Common myeloid progenitor, CD34-positive (primary cell): Measurements from ENCODE around the gene MYO1A.

Experiments used
- CTCF ChIA-PET: fragments of 350-600 bp; sonication (Branson Sonifier 250); formaldehyde crosslinking; loops from one replicate; lab custom pipeline; 2021; ENCODE audit warnings: antibody characterized with exemption; lab: Charles Lee
- POLR2A ChIA-PET: fragments of 350-600 bp; sonication (Branson Sonifier 250); formaldehyde crosslinking; loops from one replicate; lab custom pipeline; 2021; ENCODE audit warnings: antibody characterized with exemption; lab: Charles Lee
- DNase-seq, 3 donors: peaks; one replicate each; pipeline versions ENCODE4 v3.0.0 to v3.0.0-alpha.2; 2013
- H3K27ac ChIP-seq, 2 experiments: 1 replicate in 1 of 2; 2 replicates in 1 of 2; pipeline ENCODE4 v1.7.0; 2013; ENCODE audit warnings: inconsistent platforms in 2 of 2, low read length in 2 of 2, mild to moderate bottlenecking in 2 of 2, low read depth in 1 of 2, moderate library complexity in 1 of 2; ENCODE audit not compliant: severe bottlenecking in 2 of 2, insufficient read depth in 1 of 2, poor library complexity in 1 of 2
- H3K27me3 ChIP-seq, 5 experiments: replicated peaks in 2 of 5; 1 replicate in 3 of 5; 2 replicates in 2 of 5; pipeline versions ENCODE4 v1.6.1 to v1.7.0; 2013; ENCODE audit warnings: low read length in 4 of 5, mild to moderate bottlenecking in 2 of 5, moderate library complexity in 2 of 5, inconsistent platforms in 1 of 5; ENCODE audit not compliant: insufficient read depth in 5 of 5, control insufficient read depth in 4 of 5
- H3K36me3 ChIP-seq, 4 experiments: 1 replicate in 2 of 4; 2 replicates in 2 of 4; pipeline versions ENCODE4 v1.6.1 to v1.7.0; 2013; ENCODE audit warnings: low read length in 3 of 4, control low read depth in 1 of 4, mild to moderate bottlenecking in 1 of 4; ENCODE audit not compliant: control insufficient read depth in 4 of 4, insufficient read depth in 4 of 4
- H3K4me1 ChIP-seq, 4 experiments: 1 replicate in 3 of 4; 2 replicates in 1 of 4; pipeline versions ENCODE4 v1.6.1 to v1.7.1; 2013; ENCODE audit warnings: low read length in 3 of 4, mild to moderate bottlenecking in 3 of 4, control low read depth in 1 of 4, inconsistent platforms in 1 of 4, moderate library complexity in 1 of 4; ENCODE audit not compliant: control insufficient read depth in 4 of 4, insufficient read depth in 4 of 4; ENCODE audit errors: control extremely low read depth in 1 of 4
- H3K4me3 ChIP-seq, 7 experiments: 1 replicate in 4 of 7; 2 replicates in 3 of 7; pipeline versions ENCODE4 v1.5.1 to v1.7.0; 2013; ENCODE audit warnings: mild to moderate bottlenecking in 7 of 7, low read length in 6 of 7, moderate library complexity in 6 of 7, inconsistent platforms in 2 of 7, low read depth in 2 of 7, control low read depth in 1 of 7; ENCODE audit not compliant: insufficient read depth in 4 of 7, control insufficient read depth in 1 of 7; ENCODE audit errors: extremely low read depth in 1 of 7
- H3K9me3 ChIP-seq, 5 experiments: 1 replicate in 4 of 5; 2 replicates in 1 of 5; pipeline versions ENCODE4 v1.6.1 to v1.7.1; 2013; ENCODE audit warnings: low read length in 4 of 5, mild to moderate bottlenecking in 2 of 5, inconsistent platforms in 1 of 5, low read depth in 1 of 5, moderate library complexity in 1 of 5; ENCODE audit not compliant: control insufficient read depth in 4 of 5, insufficient read depth in 2 of 5; ENCODE audit errors: control extremely low read depth in 1 of 5
- WGBS: methylation state at CpG from one replicate; pipeline ENCODE4 v1.1.5; 2013; ENCODE audit not compliant: insufficient coverage; 5-methylcytosine and 5-hydroxymethylcytosine counted together

Gene MYO1A

DNA sequence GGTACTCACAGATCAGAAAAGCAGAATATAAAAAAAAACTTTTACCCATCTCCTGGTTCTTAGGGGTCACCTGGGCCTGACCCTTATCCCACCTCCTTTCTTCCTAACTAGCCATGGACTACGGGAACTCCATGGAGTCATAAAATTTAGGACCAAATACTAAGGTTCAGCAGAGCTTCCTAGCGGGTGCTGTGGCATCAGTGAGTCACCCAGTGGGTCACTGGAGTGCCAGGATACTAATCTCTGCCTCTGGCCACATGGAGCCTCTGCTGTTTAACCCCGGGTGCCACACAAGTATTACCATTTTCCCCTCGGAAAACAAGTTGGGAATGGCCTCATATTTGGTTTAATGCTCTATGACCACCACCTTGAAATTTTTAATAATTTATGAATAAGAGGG is 50.5 kb downstream of the MYO1A start:
- H3K4me3 ChIP-seq: no peak overlapping the region
- no peak for DNase-seq
- ChIA-PET POLR2A (no interaction called here), CTCF (interaction anchor here (1.2 to 9.3 kb wide), 5 partner anchors 12 to 229 kb away, joined by 3 to 67 read pairs (median 3); no protein-coding TSS in a partner anchor)
- H3K27me3 ChIP-seq: no peaks in the 10 kb centered on the region
- no peaks in the 10 kb centered on the region for H3K9me3 ChIP-seq
- peaks cover 16 to 59% (median 50%) of the 10 kb centered on the region in 4 experiments for H3K36me3 ChIP-seq
- H3K27ac ChIP-seq: no peak overlapping the region
- H3K4me1 ChIP-seq: peaks cover 0 to 7% (median 3%) of the 10 kb centered on the region in 4 experiments
- WGBS: 95% methylated on average over 3 of the region's 4 CpGs

DNA sequence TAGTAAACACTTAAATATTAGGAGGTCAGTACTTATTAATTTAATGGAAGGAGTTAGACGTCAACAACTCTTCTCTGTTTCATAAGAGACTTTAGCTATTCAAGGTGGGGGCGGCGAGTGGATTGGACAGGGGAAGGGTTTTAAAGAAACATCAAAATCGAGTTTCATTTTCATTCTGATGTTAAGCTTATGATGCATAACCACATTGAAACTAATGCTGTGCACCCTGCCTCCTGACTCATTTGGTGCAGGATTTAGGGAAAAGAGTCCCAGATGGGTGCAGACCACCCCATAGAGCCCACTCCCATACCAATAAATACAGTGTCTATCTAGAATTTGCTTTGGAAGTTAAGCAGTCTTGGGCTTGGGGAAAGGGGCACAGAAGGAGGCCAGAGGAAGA is 50.9 kb downstream of the MYO1A start:
- Histone ChIP-seq H3K9me3 (no peaks in the 10 kb centered on the region), H3K27me3 (no peaks in the 10 kb centered on the region), H3K27ac (no peak overlapping the region), H3K4me3 (no peak overlapping the region), H3K4me1 (peaks cover 0 to 7% (median 3%) of the 10 kb centered on the region in 4 experiments), H3K36me3 (peaks cover 15 to 54% (median 45%) of the 10 kb centered on the region in 4 experiments)
- POLR2A ChIA-PET: no interaction called here
- 86% methylated on average over 3 of the region's 4 CpGs for WGBS
- CTCF ChIA-PET: interaction anchor here (1.0 to 9.3 kb wide), 6 partner anchors 9 to 228 kb away, joined by 3 to 67 read pairs (median 3); no protein-coding TSS in a partner anchor
- no peak for DNase-seq

DNA sequence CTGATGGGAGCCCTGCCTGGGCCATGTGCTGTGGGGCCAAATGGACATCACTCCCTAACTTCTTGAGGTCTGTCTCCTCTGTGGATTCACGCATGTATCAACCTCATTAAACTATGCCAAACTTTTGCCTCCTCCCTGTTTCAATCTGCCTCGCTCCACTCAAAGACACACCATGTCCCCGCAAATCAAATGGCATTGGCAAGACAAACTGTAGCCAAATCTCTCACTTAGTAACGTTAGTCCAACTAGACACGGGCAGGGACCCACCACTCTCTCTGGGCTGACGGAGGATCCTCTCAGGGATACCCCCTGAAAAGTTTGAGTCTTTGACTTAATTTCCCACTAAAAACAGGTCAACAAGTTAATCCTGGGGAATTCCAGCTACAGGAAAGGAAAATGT is 51.6 kb downstream of the MYO1A start:
- H3K4me3 ChIP-seq: no peak overlapping the region
- H3K27ac ChIP-seq: no peak overlapping the region
- no peak for DNase-seq
- peaks cover 12 to 47% (median 38%) of the 10 kb centered on the region in 4 experiments for H3K36me3 ChIP-seq
- ChIA-PET POLR2A (no interaction called here), CTCF (interaction anchor here (1.0 to 9.3 kb wide), 5 partner anchors 10 to 227 kb away, joined by 3 to 67 read pairs (median 3); no protein-coding TSS in a partner anchor)
- H3K4me1 ChIP-seq: peaks cover 0 to 7% (median 3%) of the 10 kb centered on the region in 4 experiments
- no peaks in the 10 kb centered on the region for H3K9me3 ChIP-seq
- 95% methylated on average over 6 of the region's 6 CpGs for WGBS
- no peaks in the 10 kb centered on the region for H3K27me3 ChIP-seq

DNA sequence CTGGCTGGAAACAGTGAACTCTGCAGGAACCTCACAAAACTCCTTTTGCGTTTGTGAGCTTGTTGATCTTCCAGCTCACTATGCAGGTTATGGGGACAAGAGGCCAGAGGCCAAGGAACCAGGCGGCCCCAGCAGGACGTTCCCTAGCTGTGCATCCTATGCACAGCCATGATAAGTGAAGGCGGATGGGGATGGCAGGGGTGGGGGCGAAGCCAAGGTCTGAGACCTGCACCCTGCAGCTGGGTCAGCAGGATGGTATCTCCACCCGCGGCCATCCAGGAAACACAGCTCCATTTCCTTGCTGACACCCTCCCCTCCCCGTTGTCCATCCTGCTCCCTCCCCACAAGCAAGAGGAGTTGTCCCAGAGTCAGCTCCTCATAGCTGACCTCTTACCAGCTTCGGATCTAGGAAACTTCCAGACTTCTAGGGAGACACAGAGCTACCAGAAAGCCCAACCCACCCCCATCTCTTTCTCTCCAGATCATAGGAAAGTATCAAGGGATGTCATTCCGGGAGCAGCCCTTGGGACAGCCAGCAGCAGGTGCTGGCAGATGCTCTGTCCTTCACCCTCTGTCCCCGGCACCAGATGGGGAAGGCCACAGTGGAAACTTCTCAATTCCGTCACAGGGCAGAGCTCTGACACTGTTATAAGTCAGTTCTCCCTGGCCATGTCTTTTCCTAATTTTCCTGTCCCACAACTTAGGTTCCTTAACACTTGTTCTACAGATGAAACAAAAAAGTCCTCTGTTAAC is 53.0 kb downstream of the MYO1A start:
- CTCF ChIA-PET: interaction anchor here (0.7 to 2.2 kb wide), 6 partner anchors 9 to 237 kb away, joined by 3 to 11 read pairs (median 5); partner anchors contain the start of genes STAT6 and ZBTB39
- H3K4me1 ChIP-seq: peaks cover 0 to 11% (median 6%) of the 10 kb centered on the region in 4 experiments
- POLR2A ChIA-PET: no interaction called here
- H3K9me3 ChIP-seq: no peaks in the 10 kb centered on the region
- H3K36me3 ChIP-seq: peaks cover 3 to 34% (median 26%) of the 10 kb centered on the region in 4 experiments
- no peak overlapping the region for H3K4me3 ChIP-seq
- no peaks in the 10 kb centered on the region for H3K27me3 ChIP-seq
- WGBS: 98% methylated on average over 10 of the region's 12 CpGs
- no peak overlapping the region for H3K27ac ChIP-seq
- DNase-seq: no peak

DNA sequence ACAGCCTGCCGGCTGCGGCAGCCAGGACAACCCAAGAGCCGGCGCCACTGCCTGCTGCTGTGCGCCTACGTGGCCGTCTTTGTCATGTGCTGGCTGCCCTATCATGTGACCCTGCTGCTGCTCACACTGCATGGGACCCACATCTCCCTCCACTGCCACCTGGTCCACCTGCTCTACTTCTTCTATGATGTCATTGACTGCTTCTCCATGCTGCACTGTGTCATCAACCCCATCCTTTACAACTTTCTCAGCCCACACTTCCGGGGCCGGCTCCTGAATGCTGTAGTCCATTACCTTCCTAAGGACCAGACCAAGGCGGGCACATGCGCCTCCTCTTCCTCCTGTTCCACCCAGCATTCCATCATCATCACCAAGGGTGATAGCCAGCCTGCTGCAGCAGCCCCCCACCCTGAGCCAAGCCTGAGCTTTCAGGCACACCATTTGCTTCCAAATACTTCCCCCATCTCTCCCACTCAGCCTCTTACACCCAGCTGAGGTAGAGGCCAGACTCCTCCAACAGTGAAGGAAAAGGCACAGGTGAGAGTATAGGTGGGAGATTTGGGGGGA is 53.9 kb downstream of the MYO1A start:
- over 99% methylated on average over 11 of the region's 11 CpGs for WGBS
- Histone ChIP-seq H3K36me3 (peaks cover 2 to 26% (median 19%) of the 10 kb centered on the region in 4 experiments), H3K27ac (no peak overlapping the region), H3K27me3 (no peaks in the 10 kb centered on the region), H3K9me3 (no peaks in the 10 kb centered on the region), H3K4me3 (no peak overlapping the region), H3K4me1 (peaks cover 2 to 15% (median 12%) of the 10 kb centered on the region in 4 experiments)
- POLR2A ChIA-PET: no interaction called here
- CTCF ChIA-PET: interaction anchor here (0.8 to 2.2 kb wide), 5 partner anchors 8 to 236 kb away, joined by 3 to 11 read pairs (median 6); partner anchors contain the start of gene ZBTB39
- DNase-seq: no peak

DNA sequence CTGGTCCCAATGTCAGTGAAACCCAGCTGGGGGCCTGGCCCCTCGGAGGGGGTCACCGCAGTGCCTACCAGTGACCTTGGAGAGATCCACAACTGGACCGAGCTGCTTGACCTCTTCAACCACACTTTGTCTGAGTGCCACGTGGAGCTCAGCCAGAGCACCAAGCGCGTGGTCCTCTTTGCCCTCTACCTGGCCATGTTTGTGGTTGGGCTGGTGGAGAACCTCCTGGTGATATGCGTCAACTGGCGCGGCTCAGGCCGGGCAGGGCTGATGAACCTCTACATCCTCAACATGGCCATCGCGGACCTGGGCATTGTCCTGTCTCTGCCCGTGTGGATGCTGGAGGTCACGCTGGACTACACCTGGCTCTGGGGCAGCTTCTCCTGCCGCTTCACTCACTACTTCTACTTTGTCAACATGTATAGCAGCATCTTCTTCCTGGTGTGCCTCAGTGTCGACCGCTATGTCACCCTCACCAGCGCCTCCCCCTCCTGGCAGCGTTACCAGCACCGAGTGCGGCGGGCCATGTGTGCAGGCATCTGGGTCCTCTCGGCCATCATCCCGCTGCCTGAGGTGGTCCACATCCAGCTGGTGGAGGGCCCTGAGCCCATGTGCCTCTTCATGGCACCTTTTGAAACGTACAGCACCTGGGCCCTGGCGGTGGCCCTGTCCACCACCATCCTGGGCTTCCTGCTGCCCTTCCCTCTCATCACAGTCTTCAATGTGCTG is 54.6 kb downstream of the MYO1A start:
- peaks cover 2 to 21% (median 18%) of the 10 kb centered on the region in 4 experiments for H3K4me1 ChIP-seq
- no peaks in the 10 kb centered on the region for H3K9me3 ChIP-seq
- ChIA-PET POLR2A (no interaction called here), CTCF (interaction anchor here (1.3 to 2.7 kb wide), 5 partner anchors 9 to 188 kb away, joined by 3 to 18 read pairs (median 6); partner anchors contain the start of gene ZBTB39)
- H3K4me3 ChIP-seq: no peak overlapping the region
- H3K27me3 ChIP-seq: no peaks in the 10 kb centered on the region
- peaks cover under 1 to 20% (median 13%) of the 10 kb centered on the region in 4 experiments for H3K36me3 ChIP-seq
- no peak for DNase-seq
- 96% methylated on average over 25 of the region's 26 CpGs for WGBS
- H3K27ac ChIP-seq: no peak overlapping the region
